ENCODE data around the gene ATP1B1. TPM values are rescaled to one million over a fixed set of nuclear protein-coding genes. Genes with fewer than 3 reads are reported as not detected.

Gene ATP1B1
- total and polyA plus RNA-seq, 2 of the 13 experiments (the other 11 are each of a cell fraction or from before 2014, with no cell fraction given): 134 to 135 TPM

DNA sequence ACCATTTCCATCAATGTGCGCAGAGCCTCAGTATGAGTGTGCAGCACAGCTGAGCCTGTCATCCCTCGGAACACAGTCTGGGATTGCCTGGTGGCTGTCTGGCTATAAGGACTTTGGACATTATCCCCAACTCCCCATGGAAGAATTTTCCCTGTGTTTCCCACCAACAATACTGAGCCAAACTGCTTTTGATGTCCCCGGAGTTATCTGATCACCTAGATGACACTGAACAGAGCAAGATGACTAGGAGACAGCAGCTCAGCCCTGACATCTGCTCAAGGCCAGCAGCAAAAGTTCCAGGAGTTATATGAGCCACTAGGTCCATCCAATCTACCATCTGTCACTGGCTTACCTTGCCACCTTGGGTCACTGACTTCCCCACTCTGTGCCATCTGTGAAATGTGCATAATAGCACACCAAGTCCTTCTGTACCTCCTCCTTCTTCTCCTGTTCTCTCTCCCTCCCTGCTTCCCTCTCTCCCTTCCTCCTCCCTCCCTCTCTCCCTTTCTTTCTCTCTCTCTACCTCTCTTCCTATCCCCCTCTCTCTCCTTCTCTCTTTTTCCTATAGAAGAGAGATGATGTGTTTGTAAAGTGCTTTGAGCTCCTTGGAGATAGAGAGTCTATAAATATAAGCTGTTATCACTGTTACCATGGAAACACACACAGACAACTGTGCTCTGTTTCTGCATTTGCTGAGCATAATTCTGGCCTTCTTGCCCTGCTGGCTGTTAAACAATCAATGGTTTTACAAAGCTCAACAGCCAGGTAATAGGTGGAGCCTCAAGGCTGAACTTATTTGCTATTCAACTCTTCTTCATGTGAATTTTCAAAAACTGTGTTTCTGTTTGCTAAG is 19.7 kb upstream of the ATP1B1 start (continued):
- TF ChIP-seq, protein P1, sequence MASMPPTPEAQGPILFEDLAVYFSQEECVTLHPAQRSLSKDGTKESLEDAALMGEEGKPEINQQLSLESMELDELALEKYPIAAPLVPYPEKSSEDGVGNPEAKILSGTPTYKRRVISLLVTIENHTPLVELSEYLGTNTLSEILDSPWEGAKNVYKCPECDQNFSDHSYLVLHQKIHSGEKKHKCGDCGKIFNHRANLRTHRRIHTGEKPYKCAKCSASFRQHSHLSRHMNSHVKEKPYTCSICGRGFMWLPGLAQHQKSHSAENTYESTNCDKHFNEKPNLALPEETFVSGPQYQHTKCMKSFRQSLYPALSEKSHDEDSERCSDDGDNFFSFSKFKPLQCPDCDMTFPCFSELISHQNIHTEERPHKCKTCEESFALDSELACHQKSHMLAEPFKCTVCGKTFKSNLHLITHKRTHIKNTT (CRISPR knock-in tag; IDR thresholded peaks at IDR 0.05): no peak
- TF ChIP-seq ZNF616 (CRISPR knock-in tag; IDR thresholded peaks at IDR 0.05; ENCODE audit: low read depth) (no peak), KLF13 (CRISPR knock-in tag; IDR thresholded peaks at IDR 0.05) (no peak), ETV6 (CRISPR knock-in tag; conservative IDR thresholded peaks at IDR 0.05) (no peak), HDAC2 (CRISPR knock-in tag; IDR thresholded peaks at IDR 0.05) (peak; percentile 49), TSC22D2 (CRISPR knock-in tag; IDR thresholded peaks at IDR 0.05; ENCODE audit: borderline replicate concordance) (no peak), ZNF878 (CRISPR knock-in tag; IDR thresholded peaks at IDR 0.05) (no peak), TBX2 (CRISPR knock-in tag; IDR thresholded peaks at IDR 0.05; ENCODE audit: borderline replicate concordance) (peak; percentile 24; the same call in 1 of the 2 replicates), SRSF1 (optimal IDR thresholded peaks at IDR 0.05; ENCODE audit: low read depth, low read length) (no peak), ZNF572 (CRISPR knock-in tag; IDR thresholded peaks at IDR 0.05) (no peak), ZNF343 (CRISPR knock-in tag; IDR thresholded peaks at IDR 0.05) (no peak), ZNF776 (CRISPR knock-in tag; IDR thresholded peaks at IDR 0.05) (no peak), YEATS2 (CRISPR knock-in tag; IDR thresholded peaks at IDR 0.05; ENCODE audit: borderline replicate concordance) (no peak), ZNF552 (CRISPR knock-in tag; IDR thresholded peaks at IDR 0.05; ENCODE audit: borderline replicate concordance) (no peak), TEAD3 (CRISPR knock-in tag; optimal IDR thresholded peaks at IDR 0.05; ENCODE audit: borderline replicate concordance) (peak; percentile 60)
- TF ChIP-seq, protein P2, sequence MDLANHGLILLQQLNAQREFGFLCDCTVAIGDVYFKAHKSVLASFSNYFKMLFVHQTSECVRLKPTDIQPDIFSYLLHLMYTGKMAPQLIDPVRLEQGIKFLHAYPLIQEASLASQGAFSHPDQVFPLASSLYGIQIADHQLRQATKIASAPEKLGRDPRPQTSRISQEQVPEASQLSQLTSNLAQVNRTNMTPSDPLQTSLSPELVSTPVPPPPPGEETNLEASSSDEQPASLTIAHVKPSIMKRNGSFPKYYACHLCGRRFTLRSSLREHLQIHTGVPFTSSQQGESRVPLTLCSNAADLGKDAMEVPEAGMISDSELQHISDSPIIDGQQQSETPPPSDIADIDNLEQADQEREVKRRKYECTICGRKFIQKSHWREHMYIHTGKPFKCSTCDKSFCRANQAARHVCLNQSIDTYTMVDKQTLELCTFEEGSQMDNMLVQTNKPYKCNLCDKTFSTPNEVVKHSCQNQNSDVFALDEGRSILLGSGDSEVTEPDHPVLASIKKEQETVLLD (CRISPR knock-in tag; IDR thresholded peaks at IDR 0.05; ENCODE audit: low read depth): no peak
- TF ChIP-seq, protein P3, sequence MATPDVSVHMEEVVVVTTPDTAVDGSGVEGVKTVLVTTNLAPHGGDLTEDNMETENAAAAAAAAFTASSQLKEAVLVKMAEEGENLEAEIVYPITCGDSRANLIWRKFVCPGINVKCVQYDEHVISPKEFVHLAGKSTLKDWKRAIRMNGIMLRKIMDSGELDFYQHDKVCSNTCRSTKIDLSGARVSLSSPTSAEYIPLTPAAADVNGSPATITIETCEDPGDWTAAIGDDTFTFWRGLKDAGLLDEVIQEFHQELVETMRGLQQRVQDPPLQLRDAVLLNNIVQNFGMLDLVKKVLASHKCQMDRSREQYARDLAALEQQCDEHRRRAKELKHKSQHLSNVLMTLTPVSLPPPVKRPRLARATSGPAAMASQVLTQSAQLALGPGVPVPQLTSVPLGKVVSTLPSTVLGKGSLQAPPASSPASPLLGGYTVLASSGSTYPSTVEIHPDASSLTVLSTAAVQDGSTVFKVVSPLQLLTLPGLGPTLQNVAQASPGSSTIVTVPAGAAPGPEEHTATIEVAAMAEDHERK (CRISPR knock-in tag; IDR thresholded peaks at IDR 0.05; ENCODE audit: low read depth): no peak
- TF ChIP-seq, protein P4, sequence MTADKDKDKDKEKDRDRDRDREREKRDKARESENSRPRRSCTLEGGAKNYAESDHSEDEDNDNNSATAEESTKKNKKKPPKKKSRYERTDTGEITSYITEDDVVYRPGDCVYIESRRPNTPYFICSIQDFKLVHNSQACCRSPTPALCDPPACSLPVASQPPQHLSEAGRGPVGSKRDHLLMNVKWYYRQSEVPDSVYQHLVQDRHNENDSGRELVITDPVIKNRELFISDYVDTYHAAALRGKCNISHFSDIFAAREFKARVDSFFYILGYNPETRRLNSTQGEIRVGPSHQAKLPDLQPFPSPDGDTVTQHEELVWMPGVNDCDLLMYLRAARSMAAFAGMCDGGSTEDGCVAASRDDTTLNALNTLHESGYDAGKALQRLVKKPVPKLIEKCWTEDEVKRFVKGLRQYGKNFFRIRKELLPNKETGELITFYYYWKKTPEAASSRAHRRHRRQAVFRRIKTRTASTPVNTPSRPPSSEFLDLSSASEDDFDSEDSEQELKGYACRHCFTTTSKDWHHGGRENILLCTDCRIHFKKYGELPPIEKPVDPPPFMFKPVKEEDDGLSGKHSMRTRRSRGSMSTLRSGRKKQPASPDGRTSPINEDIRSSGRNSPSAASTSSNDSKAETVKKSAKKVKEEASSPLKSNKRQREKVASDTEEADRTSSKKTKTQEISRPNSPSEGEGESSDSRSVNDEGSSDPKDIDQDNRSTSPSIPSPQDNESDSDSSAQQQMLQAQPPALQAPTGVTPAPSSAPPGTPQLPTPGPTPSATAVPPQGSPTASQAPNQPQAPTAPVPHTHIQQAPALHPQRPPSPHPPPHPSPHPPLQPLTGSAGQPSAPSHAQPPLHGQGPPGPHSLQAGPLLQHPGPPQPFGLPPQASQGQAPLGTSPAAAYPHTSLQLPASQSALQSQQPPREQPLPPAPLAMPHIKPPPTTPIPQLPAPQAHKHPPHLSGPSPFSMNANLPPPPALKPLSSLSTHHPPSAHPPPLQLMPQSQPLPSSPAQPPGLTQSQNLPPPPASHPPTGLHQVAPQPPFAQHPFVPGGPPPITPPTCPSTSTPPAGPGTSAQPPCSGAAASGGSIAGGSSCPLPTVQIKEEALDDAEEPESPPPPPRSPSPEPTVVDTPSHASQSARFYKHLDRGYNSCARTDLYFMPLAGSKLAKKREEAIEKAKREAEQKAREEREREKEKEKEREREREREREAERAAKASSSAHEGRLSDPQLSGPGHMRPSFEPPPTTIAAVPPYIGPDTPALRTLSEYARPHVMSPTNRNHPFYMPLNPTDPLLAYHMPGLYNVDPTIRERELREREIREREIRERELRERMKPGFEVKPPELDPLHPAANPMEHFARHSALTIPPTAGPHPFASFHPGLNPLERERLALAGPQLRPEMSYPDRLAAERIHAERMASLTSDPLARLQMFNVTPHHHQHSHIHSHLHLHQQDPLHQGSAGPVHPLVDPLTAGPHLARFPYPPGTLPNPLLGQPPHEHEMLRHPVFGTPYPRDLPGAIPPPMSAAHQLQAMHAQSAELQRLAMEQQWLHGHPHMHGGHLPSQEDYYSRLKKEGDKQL (CRISPR knock-in tag; IDR thresholded peaks at IDR 0.05; ENCODE audit: low read depth): no peak
- TF ChIP-seq, protein P5, sequence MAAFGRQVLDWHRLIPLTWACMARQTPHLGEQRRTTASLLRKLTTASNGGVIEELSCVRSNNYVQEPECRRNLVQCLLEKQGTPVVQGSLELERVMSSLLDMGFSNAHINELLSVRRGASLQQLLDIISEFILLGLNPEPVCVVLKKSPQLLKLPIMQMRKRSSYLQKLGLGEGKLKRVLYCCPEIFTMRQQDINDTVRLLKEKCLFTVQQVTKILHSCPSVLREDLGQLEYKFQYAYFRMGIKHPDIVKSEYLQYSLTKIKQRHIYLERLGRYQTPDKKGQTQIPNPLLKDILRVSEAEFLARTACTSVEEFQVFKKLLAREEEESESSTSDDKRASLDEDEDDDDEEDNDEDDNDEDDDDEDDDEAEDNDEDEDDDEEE (CRISPR knock-in tag; IDR thresholded peaks at IDR 0.05): no peak
